ENCODE data around the gene NOLC1. TPM values are rescaled to one million over a fixed set of nuclear protein-coding genes. Genes with fewer than 3 reads are reported as not detected.

Gene NOLC1
- total RNA-seq, 1 experiment from 2014 or later, result 151 TPM

DNA sequence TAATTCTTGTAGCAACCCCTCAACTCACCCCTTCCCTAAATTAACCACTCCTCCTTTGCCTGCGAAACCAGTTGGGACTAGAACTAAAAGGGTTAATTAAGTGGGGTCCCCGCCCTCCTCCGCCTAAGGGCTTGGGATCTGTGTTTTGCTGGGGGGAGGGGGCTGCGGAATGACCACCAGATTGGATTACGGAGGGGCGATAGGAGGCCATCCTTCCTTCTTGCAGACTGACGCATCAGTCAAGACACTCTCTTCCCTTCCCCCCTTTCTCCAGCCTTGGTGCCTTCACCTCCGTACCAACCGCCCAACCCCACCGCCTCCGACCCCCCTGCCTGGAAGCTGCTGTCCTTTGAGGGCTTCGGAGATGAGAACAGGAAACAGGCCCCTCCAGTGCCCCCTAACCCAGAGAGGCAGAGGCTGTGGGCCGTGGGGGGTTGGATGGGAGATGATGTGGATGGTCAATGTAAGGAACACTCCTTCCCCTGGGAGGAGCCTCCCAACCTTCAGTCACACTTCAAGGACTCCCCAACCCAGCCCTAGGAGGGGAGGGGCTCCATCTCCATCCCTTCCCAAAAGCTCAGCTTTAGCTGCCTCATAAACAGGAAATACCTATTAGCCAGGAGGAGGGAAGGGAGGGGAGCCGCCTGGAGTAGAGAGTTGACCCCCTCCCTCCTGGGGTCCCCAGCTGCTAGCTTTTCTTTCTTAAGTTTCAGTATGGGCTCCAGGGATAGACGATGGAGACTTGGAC, 31.0 kb upstream of the NOLC1 start:
- no peak for DNase-seq (ENCODE audit: extremely low read depth, low read depth)

DNA sequence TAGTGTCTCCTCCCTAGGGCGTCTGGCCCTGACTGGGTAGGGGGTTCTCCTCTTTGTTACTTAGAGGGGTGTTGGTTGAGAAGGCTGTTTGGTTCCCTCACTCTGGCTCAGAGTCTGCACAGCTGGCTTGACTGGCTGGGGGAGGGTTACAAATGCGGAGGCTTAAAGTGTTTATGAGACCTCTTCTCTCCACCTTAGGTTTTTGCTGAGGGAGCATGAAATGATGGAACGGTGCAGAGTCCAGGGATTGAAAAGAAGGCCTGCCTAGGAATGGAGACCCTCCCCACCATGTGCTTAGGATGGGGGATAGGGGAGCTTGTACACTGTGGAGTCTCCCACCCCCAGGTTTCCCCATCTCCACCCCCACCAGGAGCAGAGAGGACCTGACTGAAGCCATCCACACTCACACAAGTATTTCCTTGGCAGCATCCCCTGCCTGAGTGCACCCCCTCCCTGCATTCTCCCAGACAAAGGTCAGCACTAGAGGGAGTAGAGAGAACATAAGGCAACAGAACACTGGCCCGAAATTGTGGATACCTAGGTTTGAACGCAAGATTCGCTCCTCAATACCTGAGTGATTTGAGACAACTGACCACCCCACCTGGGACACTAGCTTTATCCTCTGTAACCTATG, 30.3 kb upstream of the NOLC1 start:
- no peak for DNase-seq (ENCODE audit: extremely low read depth, low read depth)

GRCh38 chr10:102122450-102122849, 29.7 kb upstream of the NOLC1 start:
- no peak for DNase-seq (ENCODE audit: extremely low read depth, low read depth)

GRCh38 chr10:102123223-102123622, 29.0 kb upstream of the NOLC1 start:
- DNase-seq (ENCODE audit: extremely low read depth, low read depth), result no peak

DNA sequence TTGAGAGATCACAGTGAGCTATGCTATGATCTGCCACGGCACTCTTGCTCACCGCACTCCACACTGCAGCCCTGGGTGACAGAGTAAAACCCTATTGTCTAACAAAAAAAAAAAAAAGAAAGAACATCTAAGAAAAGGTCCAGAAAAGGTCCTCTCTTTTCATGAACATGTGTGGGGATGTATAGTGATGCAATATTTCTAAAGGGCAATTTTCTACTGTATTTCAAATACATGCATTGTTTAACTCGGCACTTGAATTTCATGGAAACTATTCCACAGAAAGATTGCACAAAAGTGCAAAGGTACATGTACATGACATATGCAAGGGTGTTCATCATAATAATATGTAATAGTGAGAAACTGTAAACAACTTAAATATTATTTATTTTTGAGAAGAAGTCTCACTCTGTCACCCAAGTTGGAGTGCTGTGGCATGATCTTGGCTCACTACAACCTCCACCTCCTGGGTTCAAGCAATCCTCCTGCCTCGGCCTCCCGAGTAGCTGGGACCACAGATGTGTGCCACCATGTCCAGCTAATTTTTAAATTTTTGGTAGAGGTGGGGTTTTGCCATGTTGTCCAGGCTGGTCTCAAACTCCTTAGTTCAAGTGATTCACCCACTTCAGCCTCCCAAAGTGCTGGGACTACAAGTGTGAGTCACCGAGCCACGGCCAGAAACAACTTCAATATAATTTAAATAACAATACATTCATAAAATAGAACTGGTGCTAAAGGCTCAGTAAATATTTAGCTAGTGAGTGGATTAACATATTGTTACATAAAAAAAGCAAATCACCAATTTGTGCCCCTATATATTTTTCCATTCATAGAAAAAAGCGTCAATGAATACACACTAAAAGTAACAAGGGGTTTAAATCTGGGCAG, 20.7 kb upstream of the NOLC1 start:
- DNase-seq (ENCODE audit: extremely low read depth, low read depth), result no peak

DNA sequence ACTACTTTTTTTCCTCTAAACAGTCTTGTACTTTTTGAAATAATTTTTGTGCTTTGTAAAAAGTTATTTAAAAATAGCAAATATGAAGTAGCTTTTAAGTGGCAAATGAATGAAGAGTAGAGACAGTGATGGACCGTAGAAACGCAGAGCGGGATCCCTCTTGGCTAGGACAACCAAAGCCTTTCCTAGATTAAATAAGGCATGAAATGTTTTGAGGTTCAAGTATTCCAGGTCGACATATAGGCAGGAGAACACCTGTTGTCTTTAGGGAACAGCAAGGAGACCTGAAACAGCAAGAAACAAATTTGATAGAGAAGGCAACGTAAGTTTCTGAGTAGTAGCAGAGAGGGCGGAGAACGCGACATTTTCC, 20.0 kb upstream of the NOLC1 start:
- DNase-seq (ENCODE audit: extremely low read depth, low read depth), result no peak

DNA sequence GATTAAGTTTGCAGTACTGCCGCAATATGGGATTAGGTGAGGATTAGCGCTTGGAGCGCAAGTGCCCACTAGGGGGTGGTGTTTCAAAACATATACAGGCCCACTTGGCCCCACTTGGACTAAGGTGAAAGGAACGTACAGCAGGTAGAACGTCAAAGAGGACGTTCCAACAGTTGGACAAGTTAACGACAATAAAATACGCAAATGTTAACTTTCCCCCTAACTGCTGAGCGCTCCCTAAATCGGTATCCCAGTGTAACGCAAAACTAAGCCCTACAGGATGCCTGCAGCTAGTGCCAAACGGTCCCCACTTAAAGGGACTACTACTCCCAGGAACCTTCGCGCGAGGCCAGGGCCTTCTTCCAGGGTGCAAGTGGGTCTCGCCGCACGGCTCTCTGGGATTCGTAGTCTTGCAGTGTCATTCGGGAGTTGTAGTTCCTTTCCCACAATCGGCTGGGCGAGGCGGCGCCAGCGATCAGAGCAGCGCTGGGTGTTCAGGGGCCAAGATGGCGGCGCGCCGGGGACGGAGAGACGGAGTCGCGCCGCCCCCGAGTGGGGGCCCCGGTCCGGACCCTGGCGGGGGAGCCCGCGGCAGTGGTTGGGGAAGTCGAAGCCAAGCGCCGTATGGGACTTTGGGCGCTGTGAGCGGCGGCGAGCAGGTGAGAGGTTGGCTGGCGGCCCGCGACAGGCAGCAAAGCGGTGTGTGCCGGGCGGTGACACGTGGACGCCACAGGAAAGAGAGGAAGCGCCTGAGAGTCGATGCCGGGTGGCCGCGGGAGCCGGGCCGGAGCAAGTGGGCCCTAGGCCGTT, 19.4 kb upstream of the NOLC1 start, which contains the start of gene PPRC1:
Gene PPRC1, plus strand, starts transcription at position 478 of the 810 bp plus-strand sequence. Its CDS starts 29 bp downstream, at position 507.
- DNase-seq (ENCODE audit: extremely low read depth, low read depth), result peak; percentile 99

DNA sequence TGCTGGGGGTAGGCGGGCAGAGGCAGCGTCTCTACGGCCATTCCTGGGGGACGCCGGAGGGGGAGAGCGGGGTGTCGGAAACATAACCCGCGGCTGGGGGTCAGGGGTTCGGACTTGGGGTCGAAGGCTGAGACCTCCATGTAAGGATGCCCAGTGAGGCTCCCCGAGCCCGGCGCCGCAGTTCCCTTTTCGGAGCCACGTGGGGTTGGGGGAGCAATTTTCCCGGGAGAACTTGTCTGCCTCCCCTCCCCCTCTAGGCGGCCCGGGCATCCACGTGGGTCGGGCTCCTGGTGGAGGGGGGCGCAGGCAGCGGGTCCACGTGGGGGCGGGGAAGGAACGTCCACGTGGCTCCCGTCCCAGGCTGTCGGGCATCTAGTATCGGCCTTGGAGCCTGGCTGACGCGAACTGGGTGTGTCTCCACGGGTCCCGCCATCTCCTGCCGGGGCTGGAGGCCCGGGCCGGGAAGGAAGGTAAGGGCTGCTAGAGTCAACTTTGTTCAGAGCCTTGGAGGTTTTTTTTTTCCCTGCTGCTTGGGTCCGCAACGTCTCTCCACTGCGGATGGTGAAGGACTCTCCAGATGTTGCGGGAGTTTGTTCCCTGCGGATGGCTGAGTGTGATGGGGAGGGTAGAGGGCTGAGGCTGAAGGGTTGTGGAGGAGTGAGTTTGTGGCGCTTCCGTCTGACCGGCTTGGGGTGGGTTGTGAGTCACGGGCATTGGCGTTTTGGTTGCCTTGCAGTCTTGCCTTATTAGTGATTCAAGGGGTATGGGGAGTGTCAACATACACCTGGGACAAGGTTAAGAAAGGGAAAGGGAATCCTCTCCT, 18.6 kb upstream of the NOLC1 start:
- no peak for DNase-seq (ENCODE audit: extremely low read depth, low read depth)

DNA sequence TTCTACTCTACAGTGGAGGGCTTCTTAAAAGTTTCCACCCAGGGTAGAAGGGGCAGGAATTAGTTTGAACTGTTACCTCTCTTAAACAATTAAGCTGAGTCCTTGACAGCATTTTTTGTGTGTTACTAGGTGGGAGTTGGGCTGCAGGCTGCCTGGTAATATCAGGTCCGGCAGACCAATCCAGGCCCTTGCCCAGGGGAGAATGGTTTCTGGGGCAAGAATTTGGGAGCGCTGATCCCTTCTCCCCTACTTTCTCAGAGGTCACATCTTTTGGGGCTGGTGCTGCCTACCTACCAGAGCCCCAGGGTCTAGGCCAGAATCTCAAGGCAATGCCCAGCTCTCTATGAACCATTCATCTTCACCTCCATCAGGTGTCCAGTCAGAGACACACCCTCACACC, 17.8 kb upstream of the NOLC1 start:
- no peak for DNase-seq (ENCODE audit: extremely low read depth, low read depth)

GRCh38 chr10:102135956-102136526, 16.1 kb upstream of the NOLC1 start:
- DNase-seq (ENCODE audit: extremely low read depth, low read depth), result no peak

- no peak for DNase-seq (ENCODE audit: extremely low read depth, low read depth)
Measured at GRCh38 chr10:102139281-102140110, 12.7 kb upstream of the NOLC1 start.

DNA sequence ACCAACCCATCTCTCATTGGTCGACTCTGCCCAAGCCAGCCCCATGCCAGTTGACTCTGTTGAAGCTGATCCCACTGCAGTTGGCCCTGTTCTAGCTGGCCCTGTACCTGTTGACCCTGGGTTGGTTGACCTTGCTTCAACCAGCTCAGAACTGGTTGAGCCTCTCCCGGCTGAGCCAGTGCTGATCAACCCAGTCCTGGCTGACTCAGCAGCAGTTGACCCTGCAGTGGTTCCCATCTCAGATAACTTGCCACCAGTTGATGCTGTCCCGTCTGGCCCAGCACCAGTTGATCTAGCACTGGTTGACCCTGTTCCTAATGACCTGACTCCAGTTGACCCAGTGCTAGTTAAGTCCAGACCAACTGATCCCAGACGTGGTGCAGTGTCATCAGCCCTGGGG, 12.0 kb upstream of the NOLC1 start:
- no peak for DNase-seq (ENCODE audit: extremely low read depth, low read depth)

- DNase-seq (ENCODE audit: extremely low read depth, low read depth), result no peak
Measured at GRCh38 chr10:102140913-102141540, 11.2 kb upstream of the NOLC1 start.

DNA sequence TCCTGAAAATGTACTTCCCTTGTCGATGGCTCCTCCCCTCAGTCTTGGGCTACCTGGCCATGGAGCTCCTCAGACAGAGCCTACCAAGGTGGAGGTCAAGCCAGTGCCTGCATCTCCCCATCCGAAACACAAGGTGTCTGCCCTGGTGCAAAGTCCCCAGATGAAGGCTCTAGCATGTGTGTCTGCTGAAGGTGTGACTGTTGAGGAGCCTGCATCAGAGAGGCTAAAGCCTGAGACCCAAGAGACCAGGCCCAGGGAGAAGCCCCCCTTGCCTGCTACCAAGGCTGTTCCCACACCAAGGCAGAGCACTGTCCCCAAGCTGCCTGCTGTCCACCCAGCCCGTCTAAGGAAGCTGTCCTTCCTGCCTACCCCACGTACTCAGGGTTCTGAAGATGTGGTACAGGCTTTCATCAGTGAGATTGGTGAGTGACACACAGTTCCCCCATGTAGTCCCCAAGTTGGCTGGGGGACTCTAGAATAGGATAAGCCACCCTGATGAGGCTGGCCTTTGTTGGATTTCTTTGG, 10.5 kb upstream of the NOLC1 start:
- DNase-seq (ENCODE audit: extremely low read depth, low read depth), result no peak

- no peak for DNase-seq (ENCODE audit: extremely low read depth, low read depth)
Measured at GRCh38 chr10:102146971-102147428, 5.2 kb upstream of the NOLC1 start.

DNA sequence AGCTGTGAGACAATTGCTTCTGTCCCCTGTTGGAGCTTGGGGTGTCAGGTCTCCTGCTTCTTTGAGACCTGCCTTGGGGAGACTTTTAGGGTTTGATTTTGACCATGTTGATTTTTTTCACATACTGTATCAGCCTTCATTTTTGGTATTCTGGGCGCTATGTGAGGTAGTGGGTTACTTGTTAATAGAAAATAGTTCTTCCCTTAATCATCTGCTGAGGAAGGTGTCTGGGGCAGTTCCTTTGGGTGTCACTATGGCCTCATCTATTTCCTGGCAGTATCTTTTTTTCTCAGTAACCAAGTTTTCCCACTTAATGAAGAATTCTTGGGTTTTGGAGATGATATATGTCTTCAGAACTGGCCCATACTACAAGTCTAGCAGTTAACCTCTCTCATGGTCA, 4.6 kb upstream of the NOLC1 start:
- no peak for DNase-seq (ENCODE audit: extremely low read depth, low read depth)

GRCh38 chr10:102148275-102148674, 3.9 kb upstream of the NOLC1 start:
- DNase-seq (ENCODE audit: extremely low read depth, low read depth), result no peak

Measured in NCI-H460 (cell line).